AG08395 (cell line): ENCODE results near the gene TRIO.

ENCODE experiments used
- DNase-seq: peaks from one replicate; pipeline ENCODE4 v3.0.0; 2012; ENCODE audit warnings: mixed read lengths, low spot score

TRIO gene

DNA sequence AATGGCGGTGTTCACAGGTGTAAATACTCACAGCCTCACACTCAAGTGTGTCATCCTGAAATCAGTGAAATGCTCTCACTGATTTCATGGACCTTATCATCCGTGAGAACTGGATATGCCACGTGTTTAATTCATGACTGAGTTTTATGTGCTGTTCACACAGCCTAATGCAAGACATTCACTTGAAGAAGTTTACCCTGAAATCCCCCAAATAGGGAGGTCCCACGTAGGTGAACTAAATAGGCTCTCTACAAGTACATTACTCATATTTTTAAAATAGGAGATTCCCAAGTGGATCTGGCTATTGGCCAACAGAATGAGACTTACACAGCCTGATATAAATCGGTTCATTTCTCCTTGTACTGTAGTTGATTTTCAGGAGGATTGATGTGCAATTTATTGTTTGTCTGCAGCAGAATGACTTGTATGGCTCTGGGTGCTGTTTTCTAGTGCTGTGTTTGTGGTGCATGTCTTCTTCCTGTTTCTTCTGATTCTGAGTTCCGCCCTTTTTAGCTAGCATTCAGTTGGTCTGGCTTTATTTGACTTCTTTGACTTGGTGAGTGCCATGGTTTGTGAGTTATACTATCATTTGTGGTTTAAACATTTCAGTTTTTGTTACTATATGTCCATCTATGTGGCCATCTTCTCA lies 25.1 kb downstream of the TRIO start:
- no peak for DNase-seq

DNA sequence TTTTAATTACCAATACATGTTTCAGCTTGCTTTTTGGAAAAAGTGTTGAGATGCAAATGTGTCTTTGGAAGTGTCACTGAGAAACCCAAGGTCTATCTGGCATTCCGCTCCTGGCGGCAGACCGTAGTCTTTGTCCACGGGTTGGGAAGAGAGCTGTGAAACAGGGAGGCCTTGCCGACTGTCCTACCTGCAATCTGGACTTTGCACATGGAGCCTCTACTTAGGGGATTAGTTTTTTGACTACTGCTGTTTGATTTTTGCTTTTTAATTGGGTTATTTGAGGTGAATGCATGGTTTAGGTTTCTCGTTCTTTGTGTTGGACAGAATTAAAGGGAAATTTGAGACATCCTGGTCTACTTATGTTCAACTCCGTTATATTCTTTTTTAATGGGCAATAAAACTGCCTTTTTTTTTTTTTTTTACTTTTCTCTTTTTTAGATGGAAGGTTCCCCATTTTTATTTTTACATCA lies 25.7 kb downstream of the TRIO start:
- no peak for DNase-seq

DNA sequence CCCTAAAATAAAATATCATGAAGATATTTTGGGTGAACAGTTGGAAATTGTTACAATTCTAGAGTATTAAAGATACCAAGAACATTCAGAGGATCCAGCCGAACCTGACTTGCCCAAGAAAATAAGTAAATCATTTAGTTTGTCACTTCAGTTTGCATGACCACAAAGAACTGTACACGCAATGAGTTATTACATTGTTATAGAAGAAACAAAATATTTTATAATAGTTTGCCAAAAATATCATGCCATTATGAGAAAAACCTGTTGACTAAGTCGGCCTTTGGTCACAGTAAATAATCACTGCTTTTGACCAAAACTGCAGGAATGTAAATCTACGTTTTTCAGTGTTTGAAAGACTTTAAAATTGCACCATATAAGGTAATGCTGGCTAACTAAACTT lies 27.9 kb downstream of the TRIO start:
- DNase-seq, result peak; percentile 33

DNA sequence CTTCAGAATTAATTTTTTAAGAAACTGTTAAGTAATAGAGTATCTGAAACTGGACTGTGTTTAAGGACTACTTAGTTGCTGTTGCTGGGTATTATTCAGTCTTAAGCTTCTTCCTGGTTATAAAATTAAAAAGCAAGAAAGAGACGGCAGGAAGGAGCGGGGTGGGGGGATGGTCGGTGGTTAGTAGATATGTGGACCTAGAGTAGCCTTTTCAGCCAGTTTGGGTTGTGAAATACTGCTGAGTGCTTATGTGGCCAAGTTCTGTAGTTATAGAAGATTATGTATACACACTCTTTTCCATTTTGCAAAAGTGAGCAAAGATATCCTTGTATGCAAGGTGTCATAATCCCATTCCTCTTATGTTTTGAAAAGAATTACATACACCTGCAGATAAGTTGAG lies 28.5 kb downstream of the TRIO start:
- no peak for DNase-seq

DNA sequence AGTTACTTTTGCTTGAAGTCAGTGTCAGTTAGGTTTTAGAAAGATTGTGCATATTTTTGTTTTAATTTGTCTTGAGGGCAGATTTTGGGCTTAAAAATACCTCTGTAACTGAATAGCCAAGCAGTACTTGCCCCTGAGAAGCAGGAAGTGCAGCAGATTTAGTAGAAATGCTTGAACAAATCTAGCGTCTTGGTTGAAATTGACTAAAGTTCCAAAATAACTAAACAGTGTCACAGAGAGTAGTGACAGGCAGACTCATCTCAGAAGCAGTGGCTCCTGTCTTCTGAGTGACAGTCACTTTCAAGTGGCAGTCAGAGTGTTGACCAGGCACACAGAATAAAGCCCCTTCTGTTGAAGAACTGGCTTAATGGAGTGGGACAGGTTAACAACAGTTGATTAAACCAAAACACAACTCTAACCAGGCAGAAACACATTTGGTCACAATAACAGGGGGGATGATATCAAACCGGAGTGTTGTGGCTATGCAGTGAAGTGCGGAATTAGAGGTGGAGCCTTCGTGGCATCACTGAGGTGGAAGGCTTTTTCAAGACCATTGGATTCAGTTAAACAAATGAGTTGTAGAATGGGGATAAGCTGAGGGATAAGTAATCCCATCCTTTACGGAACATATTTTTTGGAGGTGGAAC lies 29.1 kb downstream of the TRIO start:
- DNase-seq, result no peak

DNA sequence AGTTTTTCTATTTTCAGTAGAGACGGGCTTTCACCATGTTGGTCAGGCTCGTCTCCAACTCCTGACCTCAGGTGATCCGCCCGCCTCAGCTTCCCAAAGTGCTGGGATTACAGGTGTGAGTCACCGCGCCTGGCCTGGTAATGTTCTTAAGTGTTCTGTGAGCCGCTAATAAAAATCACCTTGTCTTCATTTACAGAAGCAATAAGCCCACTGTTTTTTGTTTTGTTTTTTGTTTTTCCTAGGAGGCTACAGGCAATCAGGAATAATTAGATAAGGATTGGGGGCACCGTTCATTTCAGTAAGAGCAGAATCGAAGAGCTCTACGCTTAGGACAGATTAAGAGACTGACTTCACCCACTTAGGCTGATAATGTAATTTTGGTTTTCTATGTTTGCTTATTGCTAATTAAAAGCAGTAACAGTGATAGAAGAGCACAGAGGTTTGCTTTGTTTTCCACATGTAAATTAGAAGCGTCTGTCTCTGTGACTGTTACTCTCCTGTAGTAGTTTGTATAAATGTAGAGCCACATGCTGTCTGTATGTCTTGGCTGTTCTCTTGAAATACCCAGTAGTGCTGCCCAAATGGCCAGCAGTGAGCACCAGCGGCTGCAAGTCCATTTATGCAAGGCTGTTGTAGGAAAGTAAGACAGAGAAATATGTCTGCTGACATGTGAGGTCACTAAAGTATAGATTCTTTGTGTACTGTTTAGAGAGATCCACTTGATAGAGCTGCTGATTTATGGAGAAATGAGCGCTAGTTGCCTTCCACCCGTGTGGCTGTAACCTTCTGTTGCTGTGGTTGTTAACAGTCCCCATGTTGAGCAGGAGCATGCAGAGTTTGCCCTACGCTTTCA lies 30.5 kb downstream of the TRIO start:
- no peak for DNase-seq

DNA sequence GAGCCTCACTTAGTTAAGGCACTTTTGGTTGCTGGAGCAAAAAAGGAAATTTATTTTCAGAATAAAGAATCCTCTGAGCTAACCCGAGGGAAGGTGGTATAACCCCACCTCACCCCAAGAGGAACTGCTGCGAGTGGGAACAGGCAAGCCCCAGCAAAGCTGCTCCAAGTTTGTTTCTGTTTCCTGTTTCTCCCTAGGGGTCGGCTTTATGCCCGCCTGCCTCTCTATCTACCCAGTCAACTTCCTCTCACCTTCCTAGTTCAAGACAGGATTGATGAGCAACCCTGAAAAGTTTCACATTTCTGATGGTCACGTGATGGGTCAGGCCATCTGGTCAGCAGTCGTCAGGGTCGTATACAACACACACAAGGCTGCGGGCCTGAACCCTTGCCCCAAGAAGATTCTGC lies 31.1 kb downstream of the TRIO start:
- DNase-seq, result no peak

DNA sequence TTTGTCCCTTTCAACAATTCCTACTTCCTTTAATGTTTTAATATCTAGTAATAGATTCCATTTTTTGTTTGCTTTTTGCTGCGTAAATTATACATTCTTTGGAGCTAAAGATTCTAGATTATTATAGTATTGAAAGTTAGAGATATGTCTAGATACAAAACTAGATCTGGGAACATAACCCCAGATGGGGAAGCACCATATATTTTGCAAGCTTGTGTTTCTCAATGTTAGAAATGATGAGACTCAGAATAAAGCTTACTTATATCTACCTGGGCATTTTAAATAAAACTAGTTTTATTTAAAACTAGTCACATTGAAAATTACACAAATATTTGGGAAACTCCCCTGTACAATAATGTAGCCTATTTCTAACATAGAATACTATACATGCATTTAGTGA lies 32.2 kb downstream of the TRIO start:
- DNase-seq, result no peak

DNA sequence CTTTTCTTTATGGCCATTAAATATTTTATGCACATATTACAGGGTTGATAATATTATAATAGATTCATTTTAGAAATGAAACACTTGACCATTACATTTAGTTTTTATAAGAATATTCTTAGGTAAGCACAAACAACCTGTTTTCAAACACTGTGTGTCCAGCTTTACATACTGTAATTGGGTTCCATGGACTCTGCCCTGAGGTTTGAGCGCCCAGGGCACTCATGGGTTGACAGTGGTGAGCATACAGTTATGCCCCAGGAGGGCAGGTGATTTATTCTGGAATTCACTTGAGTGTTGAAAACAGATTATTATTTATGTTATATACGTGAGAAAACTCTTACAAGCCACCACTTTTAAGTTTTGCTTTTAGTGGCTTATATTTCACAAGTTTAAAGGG lies 33.7 kb downstream of the TRIO start:
- DNase-seq, result no peak

DNA sequence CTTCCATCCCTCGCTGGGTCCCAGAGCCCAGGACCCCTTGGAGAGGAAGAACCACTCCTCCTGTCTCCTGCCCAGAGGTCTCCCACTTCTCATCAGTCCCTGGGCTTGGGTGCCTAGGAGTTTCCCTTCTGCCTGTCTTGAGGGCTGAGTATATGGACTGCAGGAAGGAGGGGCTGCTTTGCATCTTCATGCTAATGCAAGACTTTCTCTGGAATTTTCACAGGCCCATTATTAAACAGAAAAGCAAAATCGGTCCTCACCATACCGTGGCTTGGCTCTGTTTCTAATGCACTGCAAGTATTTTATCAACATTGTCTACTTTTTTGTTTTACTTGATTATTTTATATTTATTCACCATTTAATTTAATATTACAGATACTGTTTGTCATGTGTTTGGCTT lies 34.5 kb downstream of the TRIO start:
- DNase-seq, result no peak

DNA sequence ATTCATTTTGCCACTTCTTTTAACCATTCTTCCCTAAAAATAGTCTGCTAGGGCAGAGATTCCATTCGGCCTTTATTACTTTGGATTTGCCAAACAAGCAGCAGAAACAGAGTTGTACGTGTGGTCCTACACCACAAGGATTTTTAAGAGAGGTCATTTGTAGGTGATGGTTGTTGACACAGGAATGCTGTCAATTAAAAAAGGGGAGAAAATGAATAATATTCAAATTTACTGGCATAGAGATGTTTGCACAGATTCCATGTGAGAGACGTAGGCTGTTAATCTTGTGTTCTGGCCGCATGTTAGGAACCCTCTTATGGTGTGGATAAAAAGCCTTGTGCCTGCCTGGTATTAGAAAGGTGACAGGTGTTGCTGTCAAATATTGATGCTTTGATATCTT lies 34.9 kb downstream of the TRIO start:
- DNase-seq, result no peak

DNA sequence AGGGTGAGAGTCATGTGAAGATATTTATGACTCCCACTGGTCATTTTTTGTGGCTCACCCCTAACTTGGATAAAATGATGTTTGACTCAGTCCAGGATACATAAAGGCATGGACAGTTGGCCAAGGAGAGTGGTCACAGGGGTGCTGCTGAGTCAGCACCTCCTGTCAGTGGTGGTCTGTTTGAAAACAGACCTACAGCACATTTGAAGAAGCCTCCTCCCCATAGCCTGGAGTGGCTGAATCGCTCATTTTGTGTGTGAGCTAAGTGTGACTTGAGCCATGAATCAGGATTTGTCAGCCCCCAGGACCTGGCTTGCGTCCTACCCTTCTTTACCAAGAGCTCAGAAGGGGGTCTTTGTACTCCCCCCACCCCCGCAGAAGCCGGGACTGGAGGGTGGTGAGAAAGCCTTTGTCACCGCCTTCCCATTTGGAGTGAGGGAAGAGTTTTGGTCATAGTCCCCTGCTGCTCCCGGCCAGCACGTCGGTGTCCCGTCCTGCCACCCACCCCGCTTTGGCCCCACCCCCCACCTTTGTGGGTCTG lies 35.6 kb downstream of the TRIO start:
- peak; percentile 63 for DNase-seq

DNA sequence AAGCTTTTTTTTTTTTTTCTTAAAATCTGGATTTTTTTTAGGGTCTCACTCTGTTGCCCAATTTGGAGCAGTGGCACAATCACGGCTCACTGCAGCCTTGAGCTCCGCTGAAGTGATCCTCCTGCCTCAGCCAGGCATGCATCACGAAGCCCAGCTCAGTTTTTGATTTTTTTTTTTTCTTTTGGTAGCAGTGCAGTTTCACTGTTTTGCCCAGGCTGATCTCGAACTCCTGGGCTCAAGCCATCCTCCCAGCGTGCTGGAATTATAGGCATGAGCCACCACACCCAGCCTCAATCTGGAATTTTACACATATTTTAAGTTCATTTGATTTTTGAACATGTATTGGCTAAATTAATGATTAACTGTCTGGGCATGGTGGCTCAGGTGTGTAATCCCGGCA lies 36.3 kb downstream of the TRIO start:
- no peak for DNase-seq

DNA sequence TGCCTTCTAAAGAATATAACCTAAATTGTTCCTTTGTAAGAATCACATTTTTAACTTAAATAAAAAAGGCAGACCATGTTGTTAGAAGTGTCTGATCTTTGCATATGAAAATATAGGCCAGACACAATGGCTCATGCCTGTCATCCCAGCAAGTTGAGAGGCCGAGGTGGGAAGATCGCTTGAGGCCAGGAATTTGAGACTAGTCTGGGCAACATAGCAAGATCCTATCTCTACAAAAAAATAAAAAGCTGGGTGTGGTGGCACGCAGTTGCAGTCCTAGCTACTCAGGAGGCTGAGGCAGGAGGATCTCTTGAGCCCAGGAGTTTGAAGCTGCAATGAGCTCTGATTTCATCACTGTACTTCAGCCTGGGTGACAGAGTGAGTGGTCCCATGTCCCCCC lies 37.3 kb downstream of the TRIO start:
- DNase-seq, result no peak

DNA sequence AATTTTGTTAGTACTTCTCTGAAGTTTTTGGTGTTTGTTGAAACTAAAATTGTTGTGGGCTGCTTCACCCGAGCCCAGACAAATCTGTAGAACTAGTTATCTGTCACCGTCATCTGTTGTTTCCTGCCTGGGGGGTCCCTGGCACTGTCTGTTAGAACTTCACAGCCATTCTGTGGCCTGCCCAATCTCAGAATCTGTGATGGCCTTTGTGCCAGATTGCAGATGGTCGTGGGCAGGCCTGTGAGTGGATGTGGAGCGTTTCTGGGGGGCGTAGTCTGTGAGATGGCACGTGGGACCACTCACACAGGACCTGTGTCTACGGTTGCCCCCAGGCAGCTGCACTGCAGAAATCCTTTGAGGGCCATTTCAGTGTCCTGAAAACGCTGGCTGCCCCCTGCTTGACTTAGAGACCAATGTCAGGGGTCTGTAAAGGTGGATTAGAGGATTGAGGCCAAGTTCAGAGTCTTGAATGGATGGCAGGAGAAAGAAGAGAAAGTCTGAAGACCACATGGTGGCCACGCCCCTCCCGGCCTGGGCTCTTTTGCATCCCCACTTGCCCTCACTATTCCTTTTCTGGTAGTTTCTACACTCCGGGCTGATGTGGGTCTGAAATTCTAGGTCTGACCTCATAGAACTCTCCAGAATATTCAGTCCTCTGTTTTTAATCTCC lies 38.3 kb downstream of the TRIO start:
- no peak for DNase-seq

DNA sequence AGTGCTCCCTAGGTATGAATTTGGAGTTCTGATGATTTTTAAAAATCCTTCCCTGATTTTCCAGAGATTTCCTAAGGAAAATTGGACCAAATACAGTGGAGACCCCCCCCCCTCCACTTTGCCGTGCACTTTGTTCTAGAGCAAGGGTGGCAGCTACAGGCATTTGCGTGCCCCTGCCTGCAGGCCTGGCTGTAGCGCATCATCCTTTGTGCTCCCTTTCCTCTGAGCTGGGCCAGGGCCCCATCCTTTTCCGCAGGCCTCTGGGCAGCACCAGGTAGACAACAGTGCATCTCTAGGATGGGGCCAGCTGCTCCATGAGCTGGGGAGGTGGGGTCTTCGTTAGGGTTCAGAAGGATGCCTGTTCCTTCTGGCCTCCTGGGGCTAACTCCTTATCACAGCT lies 39.6 kb downstream of the TRIO start:
- DNase-seq, result no peak

DNA sequence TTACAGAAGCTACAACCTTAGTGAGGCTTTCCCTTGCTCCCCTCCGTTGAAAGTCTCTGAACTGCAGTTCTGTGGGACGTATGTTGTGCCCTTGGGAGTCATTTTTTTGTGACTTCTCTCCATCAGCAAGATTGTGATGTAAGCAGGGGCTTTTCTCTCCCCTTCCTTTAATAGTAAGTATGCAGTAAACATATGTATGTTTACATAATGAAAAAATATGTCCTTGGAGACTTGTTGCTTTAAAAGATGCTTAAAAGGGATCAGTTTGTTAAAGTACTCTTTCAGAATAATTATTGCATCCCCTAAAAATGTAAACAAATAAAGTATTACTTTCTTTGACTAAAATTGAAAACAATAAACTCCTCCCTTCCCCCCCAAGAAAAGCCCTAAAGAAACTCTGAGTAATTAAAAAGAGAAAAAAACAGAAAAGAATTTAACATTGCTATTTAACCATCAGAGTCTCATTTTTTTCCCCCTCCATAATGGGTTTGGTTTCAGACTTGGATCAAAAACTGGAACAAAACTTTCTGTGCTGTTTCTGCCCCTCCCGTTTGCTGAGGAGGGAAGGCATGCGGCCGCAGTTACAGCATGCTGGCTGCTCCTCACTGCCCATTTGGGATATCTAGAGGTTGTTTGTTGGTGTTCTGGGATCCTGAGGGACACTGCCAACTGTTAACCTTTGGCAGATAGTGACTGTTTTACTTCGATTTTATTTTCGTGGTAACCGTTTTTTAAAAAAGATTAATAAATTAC lies 40.2 kb downstream of the TRIO start:
- DNase-seq, result peak; percentile 42

DNA sequence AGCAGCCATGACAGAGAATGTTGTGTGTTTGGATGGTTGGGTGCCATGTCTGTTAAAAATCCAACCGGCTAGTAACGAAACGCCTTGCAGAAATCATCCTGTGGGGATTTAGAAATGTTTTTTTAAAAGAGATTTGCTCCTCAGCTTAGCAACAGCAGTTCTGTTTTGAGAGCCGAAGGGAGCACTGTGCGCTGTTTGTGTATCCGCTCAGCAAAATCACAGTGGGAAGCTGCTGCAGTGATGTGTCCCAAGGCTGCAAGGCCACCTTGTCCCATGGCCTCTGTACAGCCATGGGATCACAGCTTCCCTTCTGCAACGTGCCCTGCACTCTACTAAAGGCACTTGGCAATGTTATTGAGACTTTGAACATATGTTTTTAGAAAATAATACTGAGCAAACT lies 40.9 kb downstream of the TRIO start:
- DNase-seq, result no peak

DNA sequence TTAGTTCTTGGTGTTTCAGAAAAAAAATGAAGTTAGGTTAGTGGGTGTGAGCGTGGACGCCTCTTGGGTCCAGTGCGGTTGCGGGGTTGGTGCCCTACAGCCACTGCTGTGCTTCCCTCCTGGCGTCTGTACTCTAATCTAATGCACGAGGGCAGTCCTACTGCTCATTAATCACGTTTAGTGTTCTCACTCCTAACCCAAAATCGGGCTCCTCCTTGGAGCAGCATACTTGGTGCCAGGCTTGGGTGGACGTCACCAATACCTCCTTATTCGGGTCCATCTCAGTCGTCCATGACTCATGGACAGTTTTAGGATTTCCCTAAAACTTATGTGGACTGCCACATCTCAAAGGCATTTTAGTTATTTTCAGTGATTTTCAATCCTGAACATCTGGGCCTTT lies 41.6 kb downstream of the TRIO start:
- DNase-seq, result peak; percentile 65

DNA sequence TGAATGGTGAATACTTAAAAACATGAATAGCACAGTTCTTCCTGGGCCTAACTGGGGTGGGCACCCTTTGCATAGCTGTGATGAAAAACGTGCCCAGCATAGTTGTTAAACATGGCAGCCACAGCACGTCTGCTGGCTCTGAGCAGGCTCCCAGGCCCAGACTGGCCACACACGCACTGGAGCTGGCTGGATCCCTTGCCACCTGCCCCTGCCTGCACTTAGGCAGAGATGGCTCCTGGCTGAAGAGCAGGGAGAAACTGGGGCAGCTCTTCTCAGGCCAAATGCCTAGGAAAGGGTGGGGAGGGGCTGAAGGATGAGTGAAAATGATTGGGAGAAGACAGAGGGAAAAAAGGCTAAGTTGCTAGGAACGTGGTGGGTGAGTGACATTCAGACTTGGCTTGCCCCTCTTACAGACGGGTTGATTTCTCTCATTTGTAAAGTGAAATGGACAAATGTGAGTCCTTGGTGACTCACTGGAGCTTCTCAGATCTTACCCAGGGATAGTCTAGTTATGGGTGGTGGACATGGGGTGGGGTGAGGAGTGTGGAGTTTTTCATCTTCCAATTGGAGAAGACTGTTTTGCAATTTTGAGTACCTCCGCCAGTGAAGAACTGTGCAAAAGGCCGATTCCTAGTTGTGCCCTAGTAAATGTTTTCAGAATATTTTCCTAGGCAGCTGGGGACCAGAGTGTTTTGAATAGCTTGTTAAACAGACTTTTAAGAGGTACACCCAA lies 42.4 kb downstream of the TRIO start:
- peak; percentile 56 for DNase-seq
